BE2C (cell line): ENCODE data around the gene OGFOD2.

Experiments used
- DNase-seq: peaks from one replicate; pipeline ENCODE4 v3.0.0-alpha.2; 2020
- H3K27me3 ChIP-seq: fragments of 250-450 bp; sonication (Bioruptor Pico); 2 replicates; pipeline ENCODE4 v1.5.1; 2020; ENCODE audit warnings: mild to moderate bottlenecking
- H3K36me3 ChIP-seq: fragments of 250-450 bp; sonication (Bioruptor Pico); 2 replicates; pipeline ENCODE4 v1.5.1; 2020; ENCODE audit warnings: mild to moderate bottlenecking
- H3K4me1 ChIP-seq: fragments of 250-450 bp; sonication (Bioruptor Pico); 2 replicates; pipeline ENCODE4 v1.5.1; 2020
- H3K4me3 ChIP-seq: 2 replicates; pipeline ENCODE4 v1.5.1; 2011; ENCODE audit warnings: low read depth, low read length
- H3K9me3 ChIP-seq: fragments of 250-450 bp; sonication (Bioruptor Pico); 2 replicates; pipeline ENCODE4 v1.5.1; 2020
- CTCF ChIP-seq: IDR thresholded peaks from 2 replicates; pipeline ENCODE4 v1.5.1; 2012; ENCODE audit warnings: mild to moderate bottlenecking, low read depth, low read length

Gene OGFOD2

GRCh38 chr12:122996188-122996601 lies 21.2 kb downstream of the OGFOD2 start:
- Histone ChIP-seq H3K36me3 (no peaks in the 10 kb centered on the region), H3K4me1 (no peaks in the 10 kb centered on the region), H3K27me3 (no peaks in the 10 kb centered on the region), H3K9me3 (no peaks in the 10 kb centered on the region), H3K4me3 (no peak overlapping the region)
- TF ChIP-seq CTCF: no peak
- DNase-seq: no peak

GRCh38 chr12:122996621-122997342 lies 21.7 kb downstream of the OGFOD2 start:
- no peak overlapping the region for H3K4me3 ChIP-seq
- DNase-seq: no peak
- H3K9me3 ChIP-seq: no peaks in the 10 kb centered on the region
- H3K4me1 ChIP-seq: no peaks in the 10 kb centered on the region
- H3K36me3 ChIP-seq: no peaks in the 10 kb centered on the region
- no peaks in the 10 kb centered on the region for H3K27me3 ChIP-seq
- no peak for TF ChIP-seq CTCF

GRCh38 chr12:122997343-122998250 lies 22.6 kb downstream of the OGFOD2 start:
- no peak overlapping the region for H3K4me3 ChIP-seq
- H3K36me3 ChIP-seq: no peaks in the 10 kb centered on the region
- DNase-seq: no peak
- no peaks in the 10 kb centered on the region for H3K9me3 ChIP-seq
- TF ChIP-seq CTCF: no peak
- H3K27me3 ChIP-seq: no peaks in the 10 kb centered on the region
- H3K4me1 ChIP-seq: no peaks in the 10 kb centered on the region

GRCh38 chr12:122998316-122998715 lies 23.3 kb downstream of the OGFOD2 start:
- Histone ChIP-seq H3K36me3 (no peaks in the 10 kb centered on the region), H3K27me3 (no peaks in the 10 kb centered on the region), H3K9me3 (no peaks in the 10 kb centered on the region), H3K4me3 (no peak overlapping the region), H3K4me1 (no peaks in the 10 kb centered on the region)
- no peak for TF ChIP-seq CTCF
- DNase-seq: no peak

GRCh38 chr12:122999196-122999946 lies 24.3 kb downstream of the OGFOD2 start:
- Histone ChIP-seq H3K27me3 (no peaks in the 10 kb centered on the region), H3K9me3 (no peaks in the 10 kb centered on the region), H3K36me3 (no peaks in the 10 kb centered on the region), H3K4me3 (no peak overlapping the region), H3K4me1 (no peaks in the 10 kb centered on the region)
- DNase-seq: no peak
- TF ChIP-seq CTCF: no peak
